Measurements from ENCODE around the gene KRTAP10-7.
"Not testable (repeated sequence)": the region's sequence is repeated elsewhere in the genome, so short reads cannot be mapped to it uniquely, and the experiment has no call there.

KRTAP10-7 gene, protein sequence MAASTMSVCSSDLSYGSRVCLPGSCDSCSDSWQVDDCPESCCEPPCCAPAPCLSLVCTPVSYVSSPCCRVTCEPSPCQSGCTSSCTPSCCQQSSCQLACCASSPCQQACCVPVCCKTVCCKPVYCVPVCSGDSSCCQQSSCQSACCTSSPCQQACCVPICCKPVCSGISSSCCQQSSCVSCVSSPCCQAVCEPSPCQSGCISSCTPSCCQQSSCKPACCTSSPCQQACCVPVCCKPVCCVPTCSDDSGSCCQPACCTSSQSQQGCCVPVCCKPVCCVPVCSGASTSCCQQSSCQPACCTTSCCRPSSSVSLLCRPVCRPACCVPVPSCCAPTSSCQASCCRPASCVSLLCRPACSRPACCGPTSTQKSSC

DNA sequence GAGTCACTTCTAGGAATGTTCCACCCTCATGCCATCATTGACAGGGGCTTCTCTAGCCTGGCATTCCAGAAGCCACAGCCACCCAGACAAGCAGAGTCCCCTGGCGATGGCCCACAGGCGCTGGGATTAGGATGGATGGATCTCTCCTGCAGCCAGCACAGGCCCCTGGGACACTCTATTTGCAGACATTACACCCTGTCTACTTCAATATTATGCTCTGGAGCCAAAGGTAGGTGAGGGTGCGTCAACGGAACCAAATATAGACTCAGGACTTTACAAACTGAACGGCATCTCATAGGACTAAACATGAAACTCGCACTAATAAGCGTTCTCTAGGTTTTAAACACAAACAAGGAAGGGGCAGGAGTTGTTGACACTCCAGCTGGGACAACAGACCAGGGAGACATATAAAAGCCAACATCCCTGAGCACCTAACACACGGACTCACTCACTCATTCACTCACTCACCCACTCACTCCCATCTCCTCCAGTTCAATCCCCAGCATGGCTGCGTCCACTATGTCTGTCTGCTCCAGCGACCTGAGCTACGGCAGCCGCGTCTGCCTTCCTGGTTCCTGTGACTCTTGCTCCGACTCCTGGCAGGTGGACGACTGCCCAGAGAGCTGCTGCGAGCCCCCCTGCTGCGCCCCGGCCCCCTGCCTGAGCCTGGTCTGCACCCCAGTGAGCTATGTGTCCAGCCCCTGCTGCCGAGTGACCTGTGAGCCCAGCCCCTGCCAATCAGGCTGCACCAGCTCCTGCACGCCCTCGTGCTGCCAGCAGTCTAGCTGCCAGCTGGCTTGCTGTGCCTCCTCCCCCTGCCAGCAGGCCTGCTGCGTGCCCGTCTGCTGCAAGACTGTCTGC lies at the start of gene KRTAP10-7:
Gene KRTAP10-7 (plus strand): TSS at position 480 of the 861 bp plus-strand sequence. CDS start 25 bp downstream, at position 505.
- not testable (repeated sequence) for DNase-seq

DNA sequence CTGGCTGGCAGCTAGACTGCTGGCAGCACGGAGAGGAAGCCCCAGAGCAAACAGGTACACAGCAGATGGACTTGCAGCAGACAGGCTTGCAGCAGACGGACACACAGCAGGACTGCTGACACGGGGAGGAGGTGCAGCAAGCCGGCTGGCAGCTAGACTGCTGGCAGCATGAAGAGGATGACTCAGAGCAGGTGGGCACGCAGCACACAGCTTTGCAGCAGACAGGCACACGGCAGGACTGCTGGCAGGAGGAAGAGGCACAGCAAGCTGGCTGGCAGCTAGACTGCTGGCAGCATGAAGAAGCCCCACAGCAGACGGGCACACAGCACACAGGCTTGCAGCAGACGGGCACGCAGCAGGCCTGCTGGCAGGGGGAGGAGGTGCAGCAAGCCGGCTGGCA lies 49.6 kb upstream of the KRTAP10-7 start:
- DNase-seq: no peak

DNA sequence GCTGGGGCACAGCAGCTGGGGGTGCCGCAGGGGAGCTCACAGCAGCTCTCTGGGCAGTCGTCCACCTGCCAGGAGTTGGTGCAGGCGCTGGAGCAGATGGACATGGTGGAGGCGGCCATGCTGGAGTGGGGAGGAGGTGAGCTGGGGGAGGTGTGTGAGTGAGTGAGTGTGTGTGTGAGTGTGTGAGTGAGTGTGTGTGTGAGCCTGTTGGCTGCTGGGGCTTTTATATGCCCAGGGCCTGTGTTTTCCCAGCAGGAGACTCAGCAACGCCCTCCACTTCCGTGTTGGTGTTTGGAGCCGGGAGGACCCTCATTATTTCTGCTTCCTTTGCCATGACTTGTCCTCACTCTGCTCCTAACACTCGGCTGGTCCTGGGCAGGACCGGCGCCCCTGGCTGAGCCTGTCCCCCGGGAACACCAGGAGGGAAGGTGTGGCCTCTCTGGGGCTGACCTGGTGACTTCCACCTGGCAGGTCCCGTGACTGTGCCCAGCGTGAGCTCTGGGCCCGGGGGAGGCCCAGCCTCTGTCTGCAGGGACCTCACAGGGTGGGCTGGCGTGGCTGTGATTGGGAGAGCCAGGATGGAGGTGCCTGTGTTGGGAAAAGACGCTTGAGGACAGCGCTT lies 48.9 kb upstream of the KRTAP10-7 start, which contains the start of gene KRTAP10-2:
Gene KRTAP10-2 (minus strand): TSS at position 166 of the 622 bp plus-strand sequence. CDS start 47 bp downstream, at position 119.
- DNase-seq: no peak

DNA sequence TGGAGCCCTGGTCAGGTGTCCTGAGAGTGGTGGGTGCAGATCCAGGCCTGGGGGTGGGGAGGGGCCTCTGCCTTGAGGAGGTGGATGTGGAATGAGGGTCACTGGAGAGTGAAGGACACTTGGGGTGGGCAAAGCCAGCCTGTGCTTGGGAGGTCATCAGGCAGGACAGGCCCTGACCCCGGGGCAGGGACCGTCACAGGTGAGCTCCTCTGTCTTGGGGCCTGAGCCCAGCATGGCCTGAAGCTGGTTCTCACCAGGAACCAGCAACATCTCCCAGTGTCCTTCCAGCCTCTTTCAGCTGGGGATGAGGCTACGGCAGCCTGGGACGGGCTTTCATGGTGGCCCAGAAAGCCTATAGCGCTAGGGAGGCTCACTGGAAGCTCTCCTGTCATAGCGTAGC lies 48.3 kb upstream of the KRTAP10-7 start:
- no peak for DNase-seq

DNA sequence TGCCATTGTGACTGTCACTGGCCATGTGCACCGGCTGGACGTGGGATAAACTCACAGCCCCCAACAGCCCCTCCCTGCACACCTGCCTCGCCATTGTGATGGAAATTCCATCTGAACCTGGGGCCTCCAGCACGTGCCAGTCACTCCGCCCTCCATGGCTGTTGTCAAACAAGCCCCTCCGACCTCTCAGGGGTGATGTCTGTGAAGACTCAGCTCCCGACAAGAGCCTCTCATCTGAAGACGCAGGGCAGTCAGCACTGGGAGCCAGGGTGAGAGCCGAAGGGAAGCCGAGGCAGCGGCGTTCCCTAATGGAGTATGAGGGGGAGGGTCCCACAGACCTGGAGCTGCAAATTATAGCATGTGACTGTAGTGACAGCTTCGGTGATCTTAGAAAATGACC lies 47.7 kb upstream of the KRTAP10-7 start:
- no peak for DNase-seq

DNA sequence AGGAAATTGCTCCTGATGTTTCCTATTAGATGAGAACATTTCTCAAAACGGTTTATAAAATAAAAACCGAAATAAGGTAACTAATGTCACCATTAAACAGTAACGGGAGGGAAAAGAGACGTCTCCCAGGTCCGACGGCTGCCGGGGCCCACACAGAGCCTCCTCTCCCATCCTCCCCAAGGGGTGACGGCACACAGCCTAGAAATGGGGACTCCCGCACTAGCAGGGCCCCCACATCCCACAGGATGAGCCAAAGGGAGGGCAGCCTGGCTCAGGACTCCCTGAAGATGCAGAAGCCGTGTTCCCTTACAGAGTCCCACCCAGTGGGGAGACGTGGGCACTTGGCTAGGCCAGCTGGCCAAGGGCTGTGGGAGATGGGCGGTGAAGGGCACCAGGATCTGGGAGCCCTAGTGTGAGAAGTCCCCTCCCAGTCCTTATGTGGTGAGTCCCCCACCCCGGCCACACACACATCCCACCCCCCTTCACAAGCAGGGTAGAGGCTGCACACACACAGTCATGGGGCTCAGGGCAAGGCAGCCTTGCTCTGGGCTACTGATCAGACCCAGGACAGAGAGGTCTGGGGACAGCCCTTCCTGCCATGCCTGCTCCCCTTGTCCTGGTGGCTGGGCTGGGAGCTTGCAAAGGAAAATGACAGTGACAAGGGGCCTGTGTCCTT lies 45.1 kb upstream of the KRTAP10-7 start:
- no peak for DNase-seq

DNA sequence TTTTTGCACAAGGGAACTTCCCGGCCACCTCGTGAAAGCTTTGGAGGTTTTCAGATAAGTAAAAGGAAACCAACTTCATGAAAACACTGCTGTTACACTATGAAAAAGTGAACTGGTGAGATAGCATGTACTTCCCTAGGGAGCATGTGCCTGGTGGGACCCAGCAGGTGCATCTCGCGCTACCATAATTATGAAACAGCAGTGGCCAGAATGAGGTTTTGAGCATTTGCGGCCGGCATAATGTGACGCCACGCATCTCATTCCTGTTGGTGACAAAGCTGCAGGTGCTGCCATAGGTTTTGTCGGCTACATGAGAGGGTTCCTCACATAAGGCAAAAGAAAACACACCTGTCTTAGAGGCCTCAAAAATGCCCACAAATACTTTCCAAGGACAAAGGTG lies 43.5 kb upstream of the KRTAP10-7 start:
- DNase-seq: no peak

DNA sequence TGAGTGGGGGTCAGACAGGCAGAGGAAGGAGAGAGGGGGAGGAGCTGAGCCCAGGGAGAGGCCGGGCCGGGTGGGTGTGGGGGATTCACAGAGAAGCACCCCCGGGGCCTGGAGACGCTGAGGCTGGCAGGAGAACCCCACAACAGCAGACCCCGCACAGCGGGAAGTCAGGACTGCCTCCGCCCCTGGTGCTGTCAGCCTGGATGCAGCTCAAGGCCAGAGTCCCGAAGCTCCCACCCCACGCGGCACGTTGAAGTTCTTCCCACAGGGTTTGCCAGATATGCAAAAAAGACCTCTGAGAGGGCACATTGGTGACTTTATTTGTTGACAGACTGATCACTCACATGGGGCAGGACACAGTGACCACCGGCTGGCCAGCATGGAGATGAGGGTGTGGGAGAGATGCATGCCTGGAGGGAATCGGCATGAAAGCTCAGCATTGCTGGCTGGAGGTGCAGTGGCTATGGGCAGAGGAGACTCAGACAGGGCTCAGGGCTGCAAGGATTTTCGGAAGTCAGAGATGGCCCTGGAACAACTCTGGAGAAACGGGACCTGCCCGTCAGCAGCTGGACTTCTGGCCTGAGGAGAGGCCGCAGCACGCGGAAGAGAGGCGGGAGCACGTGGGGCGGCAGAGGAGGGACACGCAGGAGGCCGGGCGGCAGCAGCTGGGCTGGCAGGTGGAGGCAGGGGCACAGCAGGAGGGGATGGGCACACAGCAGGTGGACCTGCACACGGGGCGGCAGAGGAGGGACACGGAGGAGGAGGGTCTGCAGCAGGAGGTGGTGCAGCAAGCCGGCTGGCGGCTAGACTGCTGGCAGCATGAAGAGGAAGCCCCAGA lies 42.7 kb upstream of the KRTAP10-7 start:
- no peak for DNase-seq

DNA sequence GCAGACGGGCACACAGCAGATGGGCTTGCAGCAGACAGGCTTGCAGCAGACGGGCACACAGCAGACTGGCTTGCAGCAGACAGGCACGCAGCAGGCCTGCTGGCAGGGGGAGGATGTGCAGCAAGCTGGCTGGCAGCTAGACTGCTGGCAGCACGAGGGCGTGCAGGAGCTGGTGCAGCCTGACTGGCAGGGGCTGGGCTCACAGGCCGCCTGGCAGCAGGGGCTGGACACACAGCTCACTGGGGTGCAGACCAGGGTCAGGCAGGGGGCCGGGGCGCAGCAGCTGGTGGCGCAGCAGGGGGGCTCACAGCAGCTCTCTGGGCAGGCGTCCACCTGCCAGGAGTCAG lies 42.1 kb upstream of the KRTAP10-7 start:
- DNase-seq: not testable (repeated sequence)

DNA sequence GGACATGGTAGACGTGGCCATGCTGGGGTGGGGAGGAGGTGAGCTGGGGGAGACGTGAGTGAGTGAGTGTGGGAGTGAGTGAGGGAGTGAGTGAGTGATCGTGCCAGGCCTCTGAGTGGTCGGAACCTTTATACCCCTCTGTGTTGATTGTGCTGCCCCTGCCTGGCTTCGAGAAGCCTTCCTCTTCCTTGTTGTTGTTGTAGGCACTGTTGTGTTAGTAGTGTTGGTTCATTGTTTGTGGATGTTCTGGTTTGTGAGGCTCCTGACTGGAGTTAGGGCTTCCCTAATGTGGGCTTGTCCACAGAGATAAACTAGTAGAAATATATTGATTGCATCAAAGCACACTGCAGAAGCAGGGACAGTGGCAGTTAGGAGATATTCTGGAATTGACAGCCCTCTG lies 41.7 kb upstream of the KRTAP10-7 start, which contains the start of gene KRTAP10-3:
Gene KRTAP10-3 (minus strand): TSS at position 101 of the 400 bp plus-strand sequence. CDS start 80 bp downstream, at position 21.
- DNase-seq: no peak

DNA sequence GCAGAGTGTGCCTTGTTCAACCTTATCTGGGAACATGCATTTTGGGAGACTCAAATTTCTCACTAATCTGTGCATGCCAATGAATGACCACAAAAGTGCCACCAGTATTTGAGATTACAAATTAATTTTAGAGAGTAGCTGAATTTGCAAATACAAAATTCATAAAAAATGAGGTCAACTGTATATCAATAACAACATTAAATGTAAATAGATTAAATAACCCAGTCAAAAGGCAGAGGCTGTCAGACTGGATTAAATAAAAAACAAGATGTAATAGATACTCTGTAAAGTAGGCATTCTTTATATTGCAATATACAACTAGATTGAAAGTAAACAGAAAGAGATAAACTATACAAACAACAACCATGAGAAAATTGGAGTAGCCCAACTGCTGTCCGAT lies 36.3 kb upstream of the KRTAP10-7 start:
- no peak for DNase-seq

DNA sequence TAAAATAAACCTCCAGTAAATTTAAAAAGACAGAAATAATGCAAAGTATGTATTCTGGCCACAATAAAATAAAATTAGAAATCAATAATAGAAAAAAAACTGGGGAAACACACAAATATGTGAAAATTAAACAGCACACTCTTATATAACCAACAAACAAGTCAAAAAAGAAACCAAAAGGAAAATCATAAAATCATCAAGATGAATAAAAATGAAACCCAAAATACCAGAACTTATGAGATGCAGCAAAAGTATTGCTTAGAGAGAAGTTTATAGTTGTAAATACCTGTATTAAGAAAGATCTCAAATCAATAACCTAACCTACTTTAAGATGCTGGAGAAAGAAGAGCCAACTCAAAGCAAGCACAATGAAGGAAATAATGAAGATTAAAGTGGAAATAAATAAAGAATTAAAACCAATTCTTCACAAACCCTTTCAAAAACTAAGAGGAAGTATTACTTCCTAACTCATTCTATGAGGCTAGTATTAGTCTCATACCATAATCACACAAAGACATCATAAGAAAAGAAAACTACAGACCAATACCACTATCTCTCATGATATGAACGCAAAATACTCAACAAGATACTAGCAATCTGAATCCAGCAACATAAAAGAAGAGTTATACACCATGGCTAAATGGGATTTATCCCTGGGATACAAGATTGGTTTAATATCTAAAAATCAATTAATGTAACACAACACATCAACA lies 35.4 kb upstream of the KRTAP10-7 start:
- no peak for DNase-seq

DNA sequence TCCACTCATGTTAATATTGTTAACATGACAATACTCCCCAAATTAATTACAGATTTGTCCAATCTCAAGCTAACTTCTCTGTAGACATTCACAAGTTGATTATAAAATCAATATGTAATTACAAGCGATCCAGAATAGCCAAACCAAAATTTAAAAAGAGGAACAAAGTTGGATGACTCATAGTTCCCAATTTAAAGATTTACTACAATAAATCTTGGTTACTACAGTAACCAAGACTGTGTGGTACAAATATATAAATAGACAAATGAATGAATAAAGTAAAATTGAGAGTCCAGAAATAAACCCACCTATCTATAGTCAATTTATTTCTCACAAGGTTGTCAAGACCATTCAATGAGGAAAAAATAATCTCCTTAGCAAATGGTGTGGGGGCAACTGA lies 34.0 kb upstream of the KRTAP10-7 start:
- DNase-seq: no peak

DNA sequence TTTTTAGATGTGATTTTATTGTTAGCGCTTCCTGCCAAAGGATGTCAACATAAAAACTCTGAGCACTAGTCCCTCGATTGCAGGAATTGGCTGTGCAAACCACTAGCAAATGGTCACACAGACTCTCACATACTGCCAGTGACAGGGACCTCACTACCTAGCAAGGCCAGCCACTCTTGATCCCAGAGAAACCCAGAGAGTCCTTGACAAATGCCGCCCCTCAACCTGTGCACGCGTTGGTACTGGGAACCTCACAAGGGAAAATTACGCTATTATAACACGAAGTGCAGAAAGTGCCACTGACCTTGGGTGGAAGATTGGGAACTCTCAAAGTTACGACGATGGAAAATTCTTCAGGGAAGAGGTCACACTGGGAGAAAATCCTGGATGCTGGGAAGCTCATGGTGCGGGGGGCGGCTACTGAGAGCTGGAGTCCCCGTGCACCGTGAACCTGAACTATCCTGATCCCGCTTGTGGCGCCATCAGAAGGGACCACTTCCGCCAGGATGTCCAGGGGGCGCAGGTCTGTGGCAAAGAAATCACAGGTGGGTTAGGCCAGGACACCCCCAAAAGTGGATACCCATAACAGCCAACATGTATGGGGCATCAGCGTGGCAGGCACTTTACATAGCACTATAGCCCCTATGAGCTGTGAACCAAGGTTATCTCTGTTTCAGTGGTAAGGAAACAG lies 32.8 kb upstream of the KRTAP10-7 start:
- no peak for DNase-seq

DNA sequence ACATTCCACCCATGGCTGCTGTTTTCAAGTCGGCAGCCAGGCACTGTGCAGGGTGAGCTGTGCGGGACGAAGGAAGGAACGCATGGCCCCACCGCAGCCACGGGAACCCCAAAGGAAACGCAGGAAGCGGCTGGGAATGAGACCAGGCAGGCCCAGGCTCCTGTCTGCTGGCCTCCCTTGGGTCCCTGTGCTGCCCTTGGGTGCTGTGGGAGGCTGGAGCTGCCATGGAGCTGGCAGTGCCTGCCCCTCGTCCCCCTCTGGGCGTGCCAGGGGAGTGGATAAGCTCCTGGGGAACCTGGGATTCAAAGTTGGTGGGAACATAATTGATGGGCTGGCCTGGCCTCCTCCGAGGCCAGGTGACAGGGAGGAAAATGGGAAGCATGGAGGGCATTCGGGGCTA lies 32.1 kb upstream of the KRTAP10-7 start:
- no peak for DNase-seq

DNA sequence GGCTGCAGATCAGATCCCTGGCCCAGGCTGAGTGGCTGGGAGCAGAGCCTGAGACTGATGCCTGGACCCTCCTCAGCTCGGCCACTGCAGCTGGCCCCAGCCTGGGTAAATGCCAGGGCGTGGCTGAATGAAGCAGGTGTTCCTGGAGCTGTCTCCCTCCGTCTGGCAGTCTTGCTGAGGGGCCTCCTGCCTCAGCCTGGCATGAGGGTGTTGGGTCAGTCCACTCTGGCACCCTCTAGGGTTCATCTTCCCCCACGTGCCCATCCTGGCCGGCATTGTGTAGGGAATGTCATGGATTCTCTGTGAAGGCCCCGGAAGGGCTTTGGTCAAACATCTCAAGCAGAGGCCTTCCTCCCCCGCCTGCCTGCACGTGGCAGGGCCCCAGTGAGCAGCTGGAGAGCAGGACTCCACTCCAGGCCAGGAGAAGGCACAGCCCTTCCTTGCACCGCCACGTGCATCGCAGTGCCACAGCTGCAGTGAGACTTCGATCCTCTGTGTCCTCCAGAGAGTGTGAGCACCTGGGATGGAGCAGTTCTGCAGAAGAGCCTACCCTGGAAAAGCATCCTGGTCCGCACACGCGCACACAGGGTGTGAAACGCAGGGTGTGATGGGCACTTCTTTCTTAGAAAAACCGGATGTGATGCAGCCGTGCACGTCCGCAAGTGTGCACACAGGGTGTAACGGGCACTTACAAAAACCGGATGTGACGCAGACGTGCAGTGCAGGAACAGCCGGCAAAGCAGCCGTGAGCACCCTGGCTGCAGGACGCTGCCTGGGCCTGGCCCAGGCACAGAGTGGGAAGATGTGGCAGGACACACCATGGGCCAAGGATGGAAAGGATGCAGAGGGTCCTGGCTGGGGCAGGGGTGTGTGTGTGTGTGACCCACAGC lies 31.5 kb upstream of the KRTAP10-7 start:
- DNase-seq: no peak

DNA sequence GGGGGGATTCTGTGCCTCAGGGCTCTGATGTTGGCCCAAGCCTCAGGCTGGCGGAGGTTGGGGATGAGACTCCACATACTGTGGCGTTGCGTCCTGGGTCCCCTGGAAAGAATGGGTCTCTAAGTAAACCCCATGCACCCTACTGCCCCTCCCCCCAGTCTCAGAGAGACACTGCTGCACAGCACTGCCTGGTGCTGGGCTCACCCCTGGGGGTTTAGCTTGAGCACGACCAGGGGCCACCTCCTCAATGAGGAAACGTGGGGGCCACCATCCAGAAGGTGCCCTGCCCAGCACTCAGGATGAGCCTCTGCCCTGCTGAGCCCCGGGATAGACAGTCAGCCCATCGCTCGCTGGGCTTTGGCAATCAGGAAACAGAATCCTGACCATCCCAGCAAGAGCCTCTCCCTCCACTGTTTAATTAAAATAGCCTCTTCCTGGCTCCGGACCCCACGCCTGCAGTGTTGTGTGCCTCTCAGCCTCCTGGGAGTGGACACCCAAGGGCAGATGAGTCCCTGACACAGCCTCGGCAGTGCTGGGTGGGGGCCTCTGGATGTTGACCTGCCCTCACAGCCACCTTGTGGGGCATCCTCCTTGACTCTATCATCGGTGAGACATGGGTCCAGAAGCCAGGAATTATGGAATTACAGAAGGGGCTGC lies 30.4 kb upstream of the KRTAP10-7 start:
- DNase-seq: no peak

DNA sequence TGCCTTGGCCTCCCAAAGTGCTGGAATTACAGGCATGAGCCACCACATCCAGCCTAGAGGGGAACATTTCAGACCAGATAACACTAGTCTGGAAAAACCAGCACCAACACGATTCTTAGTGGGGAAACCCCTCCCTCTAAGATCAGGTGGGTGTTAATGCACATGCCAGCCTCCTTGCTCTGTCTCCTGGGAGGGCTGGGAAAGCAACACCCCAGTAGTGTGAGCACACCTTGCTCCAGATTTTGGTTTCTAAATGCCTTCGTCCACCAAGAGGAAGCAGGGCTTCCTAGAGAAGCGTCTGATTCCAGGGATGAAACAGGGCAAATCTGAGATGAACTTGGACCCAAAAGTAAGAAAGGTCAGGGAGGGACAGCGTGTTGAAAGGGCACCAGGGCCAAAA lies 29.1 kb upstream of the KRTAP10-7 start:
- DNase-seq: no peak

Data from right hindlimb (tissue), 1 donor.